ENCODE data around the gene NXPH4.

NXPH4 gene

DNA sequence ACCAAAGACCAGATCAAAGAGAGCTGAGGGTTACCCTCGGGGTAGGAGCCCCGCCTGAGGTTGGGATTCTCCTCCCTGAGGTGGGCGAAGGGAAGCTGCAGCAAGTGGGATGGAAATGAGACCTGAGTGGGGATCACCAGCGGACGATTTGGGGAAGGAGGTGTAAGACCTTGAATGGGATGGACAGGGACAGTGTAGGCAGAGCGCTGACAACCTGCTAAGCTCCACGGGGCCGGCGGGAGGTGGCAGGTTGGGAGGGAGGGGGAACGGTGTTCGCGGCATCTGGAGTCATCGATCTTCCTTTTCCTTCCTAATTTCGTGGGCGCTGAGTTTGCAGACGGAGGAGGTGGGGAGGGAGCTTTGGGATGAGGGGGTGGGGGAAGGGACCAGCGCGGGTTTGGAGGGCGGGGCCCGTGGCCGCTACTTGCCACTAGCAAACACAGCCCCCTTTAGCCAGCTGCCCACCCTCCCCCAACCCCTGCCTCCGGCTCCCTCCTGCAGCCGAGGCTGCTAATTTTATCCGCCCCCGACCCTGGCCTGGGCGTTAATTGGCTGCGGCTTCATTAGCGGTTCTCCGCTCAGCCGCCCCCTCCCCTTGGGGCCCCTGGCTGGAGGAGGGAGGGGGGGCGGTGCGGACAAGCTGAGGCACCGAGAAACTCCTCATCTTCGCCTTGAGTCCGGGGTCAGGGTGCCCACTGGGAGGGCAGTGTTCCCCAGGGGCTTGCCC is 10.2 kb downstream of the NXPH4 start:
- no peak for DNase-seq (ENCODE audit: low read depth)
- H3K4me3 ChIP-seq (ENCODE audit: low read depth, low read length) = peak overlapping the region; percentile 25

DNA sequence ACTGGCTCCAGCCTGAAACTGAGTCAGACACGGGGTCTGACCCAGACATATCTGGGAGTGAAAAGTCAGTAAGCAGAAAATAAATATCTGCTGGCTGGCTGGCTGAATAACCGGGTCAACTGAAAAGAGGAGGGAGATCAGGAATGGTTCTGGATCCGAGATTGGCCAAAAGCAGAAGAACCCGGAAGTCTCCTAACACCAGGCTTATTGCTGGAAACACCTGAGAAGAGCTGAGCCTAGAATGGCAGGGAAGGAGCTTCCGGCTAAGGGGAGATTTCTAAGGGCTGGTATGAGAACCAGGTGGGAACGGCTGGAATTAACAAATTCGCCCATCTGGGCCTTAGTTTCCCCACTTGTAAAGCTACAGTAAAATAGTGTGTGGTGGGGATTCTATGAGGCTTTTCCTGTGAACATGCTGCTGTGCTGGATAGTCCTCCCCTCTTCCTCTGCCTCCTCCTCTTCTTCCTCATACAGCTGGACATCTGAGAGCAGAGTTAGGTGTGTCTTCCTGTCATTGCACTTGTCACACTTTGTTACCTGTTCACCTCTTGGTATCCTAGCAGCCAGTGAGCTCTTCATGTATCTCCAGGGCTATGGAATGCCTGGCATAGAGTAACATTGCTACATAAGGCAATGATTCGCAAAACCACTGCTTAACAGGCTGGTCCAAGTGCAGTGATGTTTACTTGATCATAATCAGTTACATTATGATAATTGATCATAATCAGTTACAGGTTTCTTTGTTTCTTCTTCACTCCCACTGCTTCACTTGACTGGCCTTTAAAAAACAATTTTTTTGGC is 10.9 kb downstream of the NXPH4 start:
- no peak for DNase-seq (ENCODE audit: low read depth)
- peak overlapping the region; percentile 25 for H3K4me3 ChIP-seq (ENCODE audit: low read depth, low read length)

DNA sequence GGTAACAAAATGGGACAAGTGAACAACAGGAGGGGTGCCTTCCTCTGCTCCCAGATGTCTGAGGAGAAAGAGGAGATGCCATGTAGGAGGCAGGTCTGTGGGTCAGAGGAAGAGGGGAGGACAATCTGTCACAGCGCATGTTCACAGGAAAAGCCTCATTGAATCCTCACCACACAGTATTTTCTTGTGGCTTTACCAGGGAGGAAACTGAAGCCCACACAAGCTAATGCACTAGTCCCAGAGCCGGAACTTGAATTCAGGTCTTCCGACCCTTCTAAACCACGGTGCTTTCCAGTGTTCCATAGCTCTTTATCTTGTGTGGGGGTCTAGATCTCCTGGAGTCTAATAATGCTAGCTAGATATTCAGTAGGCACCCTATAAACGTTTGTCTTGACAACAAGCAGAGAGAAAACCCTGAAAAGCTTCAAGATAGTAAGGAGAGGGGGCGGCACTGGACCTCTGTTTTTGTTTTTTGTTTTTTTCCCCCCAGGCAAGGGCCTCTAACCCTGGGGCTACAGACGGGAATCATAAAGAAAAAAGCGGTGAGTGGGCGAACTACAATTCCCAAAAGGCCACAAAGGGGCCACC is 12.5 kb downstream of the NXPH4 start:
- no peak for DNase-seq (ENCODE audit: low read depth)
- H3K4me3 ChIP-seq (ENCODE audit: low read depth, low read length) = peak overlapping the region; percentile 85

DNA sequence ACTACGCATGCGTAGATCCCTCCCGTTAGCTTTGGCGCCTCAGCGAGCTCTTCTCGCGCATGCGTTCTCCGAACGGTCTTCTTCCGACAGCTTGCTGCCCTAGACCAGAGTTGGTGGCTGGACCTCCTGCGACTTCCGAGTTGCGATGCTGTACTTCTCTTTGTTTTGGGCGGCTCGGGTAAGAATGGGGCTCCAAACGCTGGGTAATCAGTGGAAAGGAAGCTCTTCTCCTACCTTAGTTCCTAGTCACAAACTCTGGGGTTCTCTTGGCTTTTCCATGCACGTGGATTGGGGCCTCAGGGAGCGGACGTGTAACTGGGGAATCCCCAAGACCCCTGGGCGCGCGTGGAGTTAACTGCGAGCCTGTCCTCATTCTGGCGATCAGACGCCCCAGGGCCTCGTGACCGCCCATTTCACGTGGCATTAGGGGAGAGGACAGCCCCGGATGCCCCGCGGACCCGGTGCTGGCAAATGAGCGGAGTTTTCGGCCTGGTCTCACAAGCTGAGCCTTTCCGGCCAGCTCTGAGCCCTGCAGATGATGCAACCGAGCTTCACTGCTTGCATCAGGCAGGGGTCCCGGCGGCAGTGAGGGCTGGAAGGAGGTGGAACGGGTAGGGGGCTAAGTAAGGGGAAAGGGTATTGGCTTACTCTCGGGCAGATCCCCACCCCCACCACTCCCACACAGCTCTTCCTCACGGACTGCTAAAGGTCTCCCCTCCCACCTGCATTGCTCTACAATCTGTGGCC is 13.2 kb downstream of the NXPH4 start, which contains the start of gene SHMT2:
Gene SHMT2 (plus strand): TSS at position 78 of the 747 bp plus-strand sequence. CDS start 68 bp downstream, at position 146.
- H3K4me3 ChIP-seq (ENCODE audit: low read depth, low read length) = peak within 1 kb of the TSS; percentile 85
- peak; percentile 88 for DNase-seq (ENCODE audit: low read depth)

DNA sequence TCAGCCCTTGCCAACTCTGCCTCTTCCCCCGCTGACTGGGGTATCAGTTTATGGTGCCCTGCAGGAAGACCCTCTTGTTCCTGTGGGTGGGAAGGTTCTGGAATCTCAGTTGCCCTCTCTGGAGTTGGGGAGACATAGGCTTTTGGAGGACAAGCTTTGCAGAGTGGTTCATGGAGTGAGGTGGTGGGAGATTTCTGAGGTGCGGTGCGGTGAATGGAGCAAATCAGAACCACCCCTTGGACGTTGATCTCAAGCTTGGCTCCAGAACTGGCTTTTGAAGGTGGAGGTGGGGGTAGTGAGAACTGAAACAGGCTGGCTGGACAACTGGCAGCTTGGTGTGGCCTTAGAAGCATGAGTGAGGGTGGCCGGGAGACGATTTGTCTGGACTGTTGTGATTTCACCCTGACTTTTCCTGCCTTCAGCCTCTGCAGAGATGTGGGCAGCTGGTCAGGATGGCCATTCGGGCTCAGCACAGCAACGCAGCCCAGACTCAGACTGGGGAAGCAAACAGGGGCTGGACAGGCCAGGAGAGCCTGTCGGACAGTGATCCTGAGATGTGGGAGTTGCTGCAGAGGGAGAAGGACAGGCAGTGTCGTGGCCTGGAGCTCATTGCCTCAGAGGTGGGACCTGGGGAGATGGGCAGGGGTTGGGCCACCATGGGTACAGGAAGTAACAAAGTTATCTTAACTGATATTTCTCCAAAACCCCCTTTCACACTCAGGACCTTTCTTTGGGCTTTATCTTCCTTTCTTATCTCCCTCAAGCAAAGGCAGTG is 14.0 kb downstream of the NXPH4 start:
- DNase-seq (ENCODE audit: low read depth) = no peak
- H3K4me3 ChIP-seq (ENCODE audit: low read depth, low read length) = peak overlapping the region; percentile 85

DNA sequence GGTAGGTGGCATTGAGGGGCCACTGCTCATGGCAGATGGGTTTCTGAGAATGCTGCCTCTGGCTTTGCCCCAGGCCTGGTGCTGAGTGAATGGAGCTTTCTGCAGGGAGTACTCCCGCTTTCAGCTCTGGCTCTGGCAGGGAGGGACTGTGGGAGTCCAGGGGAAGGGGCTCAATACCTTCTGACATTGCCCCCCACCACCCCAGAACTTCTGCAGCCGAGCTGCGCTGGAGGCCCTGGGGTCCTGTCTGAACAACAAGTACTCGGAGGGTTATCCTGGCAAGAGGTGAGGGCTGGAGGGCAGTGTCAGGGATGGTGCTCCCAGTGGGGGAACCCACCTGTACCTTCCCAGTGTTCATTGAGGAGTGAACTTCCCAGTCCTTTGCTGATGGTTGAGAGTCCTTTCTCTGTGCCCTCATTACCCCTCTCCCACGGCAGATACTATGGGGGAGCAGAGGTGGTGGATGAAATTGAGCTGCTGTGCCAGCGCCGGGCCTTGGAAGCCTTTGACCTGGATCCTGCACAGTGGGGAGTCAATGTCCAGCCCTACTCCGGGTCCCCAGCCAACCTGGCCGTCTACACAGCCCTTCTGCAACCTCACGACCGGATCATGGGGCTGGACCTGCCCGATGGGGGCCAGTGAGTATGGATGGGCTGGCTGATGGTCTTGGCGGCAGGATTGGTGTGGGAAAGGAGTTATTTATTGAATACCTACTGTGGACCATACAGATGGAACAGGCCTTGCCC is 14.9 kb downstream of the NXPH4 start:
- no peak for DNase-seq (ENCODE audit: low read depth)
- peak overlapping the region; percentile 85 for H3K4me3 ChIP-seq (ENCODE audit: low read depth, low read length)

DNA sequence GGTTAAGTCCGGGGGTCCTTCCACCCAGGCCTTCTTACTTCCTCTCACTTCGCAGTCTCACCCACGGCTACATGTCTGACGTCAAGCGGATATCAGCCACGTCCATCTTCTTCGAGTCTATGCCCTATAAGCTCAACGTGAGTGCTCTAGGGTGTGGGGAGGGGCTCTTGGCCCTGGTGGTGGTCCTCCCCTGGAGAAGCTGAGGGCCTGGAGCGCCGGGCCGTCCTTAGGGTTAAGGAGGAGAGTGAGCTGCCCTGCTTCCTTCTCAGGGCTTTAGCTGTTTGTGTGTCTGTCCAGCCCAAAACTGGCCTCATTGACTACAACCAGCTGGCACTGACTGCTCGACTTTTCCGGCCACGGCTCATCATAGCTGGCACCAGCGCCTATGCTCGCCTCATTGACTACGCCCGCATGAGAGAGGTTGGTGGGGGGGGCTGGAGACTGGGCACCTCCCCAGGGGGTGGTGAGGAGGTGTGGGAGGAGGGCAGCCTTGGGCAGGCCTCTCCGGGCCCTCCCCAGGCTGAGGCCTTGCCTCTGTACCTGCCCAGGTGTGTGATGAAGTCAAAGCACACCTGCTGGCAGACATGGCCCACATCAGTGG is 15.7 kb downstream of the NXPH4 start:
- no peak for DNase-seq (ENCODE audit: low read depth)
- no peak overlapping the region for H3K4me3 ChIP-seq (ENCODE audit: low read depth, low read length)

DNA sequence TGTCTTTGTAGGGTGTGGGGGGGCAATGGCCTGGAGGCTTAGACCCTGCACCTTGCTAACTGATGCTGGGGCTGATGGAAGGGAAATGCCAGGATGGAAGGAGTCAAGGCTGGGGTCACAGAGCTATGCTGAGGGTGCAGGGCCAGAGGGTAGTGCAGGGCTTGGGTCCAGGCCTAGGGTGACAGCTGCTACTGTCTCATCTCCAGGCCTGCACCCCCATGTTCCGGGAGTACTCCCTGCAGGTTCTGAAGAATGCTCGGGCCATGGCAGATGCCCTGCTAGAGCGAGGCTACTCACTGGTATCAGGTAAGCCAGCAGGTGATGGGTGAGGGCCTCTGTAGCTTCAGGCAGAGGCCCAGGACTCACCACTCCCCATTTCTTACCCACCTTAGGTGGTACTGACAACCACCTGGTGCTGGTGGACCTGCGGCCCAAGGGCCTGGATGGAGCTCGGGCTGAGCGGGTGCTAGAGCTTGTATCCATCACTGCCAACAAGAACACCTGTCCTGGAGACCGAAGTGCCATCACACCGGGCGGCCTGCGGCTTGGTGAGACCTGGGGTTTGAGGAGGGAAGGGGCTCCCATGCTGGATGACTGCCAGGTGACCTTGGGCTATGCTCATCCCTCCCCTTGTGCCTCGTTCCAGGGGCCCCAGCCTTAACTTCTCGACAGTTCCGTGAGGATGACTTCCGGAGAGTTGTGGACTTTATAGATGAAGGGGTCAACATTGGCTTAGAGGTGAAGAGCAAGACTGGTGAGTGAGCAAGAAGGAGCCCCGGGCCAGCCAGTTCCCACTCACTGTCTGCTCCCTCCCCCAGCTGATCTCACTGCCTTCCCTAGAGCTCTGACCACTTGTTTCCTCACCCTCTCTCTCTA is 17.0 kb downstream of the NXPH4 start:
- DNase-seq (ENCODE audit: low read depth) = peak; percentile 67
- no peak overlapping the region for H3K4me3 ChIP-seq (ENCODE audit: low read depth, low read length)

DNA sequence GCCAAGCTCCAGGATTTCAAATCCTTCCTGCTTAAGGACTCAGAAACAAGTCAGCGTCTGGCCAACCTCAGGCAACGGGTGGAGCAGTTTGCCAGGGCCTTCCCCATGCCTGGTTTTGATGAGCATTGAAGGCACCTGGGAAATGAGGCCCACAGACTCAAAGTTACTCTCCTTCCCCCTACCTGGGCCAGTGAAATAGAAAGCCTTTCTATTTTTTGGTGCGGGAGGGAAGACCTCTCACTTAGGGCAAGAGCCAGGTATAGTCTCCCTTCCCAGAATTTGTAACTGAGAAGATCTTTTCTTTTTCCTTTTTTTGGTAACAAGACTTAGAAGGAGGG is 17.6 kb downstream of the NXPH4 start:
- no peak overlapping the region for H3K4me3 ChIP-seq (ENCODE audit: low read depth, low read length)
- no peak for DNase-seq (ENCODE audit: low read depth)

DNA sequence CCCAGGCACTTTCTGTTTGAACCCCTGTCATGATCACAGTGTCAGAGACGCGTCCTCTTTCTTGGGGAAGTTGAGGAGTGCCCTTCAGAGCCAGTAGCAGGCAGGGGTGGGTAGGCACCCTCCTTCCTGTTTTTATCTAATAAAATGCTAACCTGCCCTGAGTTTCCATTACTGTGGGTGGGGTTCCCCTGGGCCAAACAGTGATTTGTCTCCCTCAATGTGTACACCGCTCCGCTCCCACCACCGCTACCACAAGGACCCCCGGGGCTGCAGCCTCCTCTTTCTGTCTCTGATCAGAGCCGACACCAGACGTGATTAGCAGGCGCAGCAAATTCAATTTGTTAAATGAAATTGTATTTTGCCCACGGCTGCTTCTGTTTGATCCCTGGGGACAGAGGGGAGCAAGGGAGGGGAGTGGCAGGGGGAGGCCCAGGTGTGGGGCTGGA is 18.0 kb downstream of the NXPH4 start:
- no peak for DNase-seq (ENCODE audit: low read depth)

DNA sequence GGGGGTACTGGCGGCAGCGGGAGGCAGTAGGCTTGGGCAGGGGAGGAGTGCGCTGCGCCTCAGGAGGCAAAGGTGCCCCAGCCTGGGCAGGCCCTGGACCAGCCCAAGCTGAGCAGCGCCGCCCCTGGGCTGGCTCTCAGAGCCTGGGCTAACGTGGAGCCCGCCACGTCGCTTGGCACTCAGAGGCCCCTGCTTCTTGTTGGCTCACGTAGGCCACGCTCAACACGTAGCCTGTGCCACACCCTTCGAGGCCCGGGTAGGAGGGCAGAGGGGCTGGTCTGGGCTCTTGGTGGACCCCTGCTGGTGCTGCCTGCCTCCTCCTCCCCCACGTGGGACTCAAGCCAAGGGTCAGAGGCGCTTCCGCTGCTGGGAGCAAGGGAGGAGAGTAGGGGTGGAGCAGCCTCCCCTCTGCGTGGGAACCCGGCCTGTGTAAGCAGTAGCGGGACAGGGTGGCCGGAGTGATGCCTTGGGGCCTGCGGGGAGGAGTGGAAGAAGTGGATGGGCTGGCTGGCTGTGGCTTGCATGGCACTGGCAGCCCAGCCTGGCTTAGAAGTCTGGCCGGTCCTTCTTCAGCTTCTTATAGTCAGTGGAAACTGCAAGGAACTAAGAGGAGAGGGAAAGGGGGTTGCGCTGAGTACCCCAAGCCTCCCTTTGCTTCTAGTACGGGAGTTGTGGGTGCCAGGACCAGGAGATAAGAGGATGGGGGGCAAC is 18.6 kb downstream of the NXPH4 start:
- peak; percentile 74 for DNase-seq (ENCODE audit: low read depth)
- H3K4me3 ChIP-seq (ENCODE audit: low read depth, low read length) = peak overlapping the region; percentile 41

More for the DNA sequence above, 18.0 kb downstream of the NXPH4 start:
- no peak overlapping the region for H3K4me3 ChIP-seq (ENCODE audit: low read depth, low read length)

DNA sequence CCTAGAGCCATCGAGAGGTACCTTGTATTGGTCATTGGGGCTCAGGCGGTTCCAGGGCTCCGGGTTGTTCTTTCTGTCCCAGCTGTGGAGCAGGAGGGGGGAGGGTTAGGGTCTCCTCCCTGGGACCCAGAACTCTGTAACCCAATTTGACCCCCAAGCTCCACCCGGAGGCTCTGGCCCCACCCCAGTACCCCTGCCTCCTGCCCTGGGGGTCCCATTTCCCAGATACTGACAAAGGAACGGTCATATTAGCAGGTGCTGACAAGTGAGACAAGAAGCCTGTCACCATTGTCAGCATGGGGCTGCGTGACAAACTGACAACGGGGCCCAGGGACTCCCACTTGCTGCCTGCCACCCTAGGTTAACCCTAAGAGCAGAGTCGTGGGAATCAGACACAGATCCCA is 19.1 kb downstream of the NXPH4 start:
- no peak for DNase-seq (ENCODE audit: low read depth)
- peak overlapping the region; percentile 41 for H3K4me3 ChIP-seq (ENCODE audit: low read depth, low read length)

DNA sequence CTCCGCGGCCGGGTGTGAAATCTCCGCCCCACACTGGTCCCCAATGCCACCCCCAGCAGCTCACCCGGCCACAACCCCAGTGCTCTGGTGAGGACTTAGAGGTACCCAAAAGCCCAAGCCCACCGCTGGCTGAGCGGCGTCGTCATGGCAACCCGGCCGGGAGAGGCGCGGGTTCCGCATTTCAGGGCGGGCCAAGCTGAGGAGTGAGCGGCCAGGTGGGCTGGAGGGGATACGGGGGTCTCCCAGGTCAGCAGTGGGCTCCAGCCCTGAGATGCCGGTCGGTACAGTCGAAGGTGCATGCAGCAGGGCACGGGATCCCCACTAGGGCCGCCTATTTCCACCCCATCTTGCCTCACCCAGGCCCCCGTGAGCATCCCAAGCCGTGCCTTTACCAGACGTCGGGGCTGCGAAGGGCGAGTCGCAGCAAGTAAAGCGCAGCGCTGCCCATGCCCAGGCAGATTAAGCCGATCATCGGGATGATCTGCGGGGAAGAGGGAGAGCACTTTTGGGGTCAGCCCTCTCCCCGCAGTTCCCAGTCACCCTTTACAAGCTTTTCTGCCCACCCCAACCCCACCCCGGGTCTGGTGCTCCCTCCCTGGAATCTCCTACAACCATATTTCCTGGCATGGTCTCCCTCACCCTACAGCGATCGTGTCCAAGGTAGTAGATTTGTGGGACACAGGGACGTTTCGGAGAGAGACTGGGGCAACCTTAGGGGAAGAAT is 19.8 kb downstream of the NXPH4 start:
- DNase-seq (ENCODE audit: low read depth) = no peak
- H3K4me3 ChIP-seq (ENCODE audit: low read depth, low read length) = peak overlapping the region; percentile 41

DNA sequence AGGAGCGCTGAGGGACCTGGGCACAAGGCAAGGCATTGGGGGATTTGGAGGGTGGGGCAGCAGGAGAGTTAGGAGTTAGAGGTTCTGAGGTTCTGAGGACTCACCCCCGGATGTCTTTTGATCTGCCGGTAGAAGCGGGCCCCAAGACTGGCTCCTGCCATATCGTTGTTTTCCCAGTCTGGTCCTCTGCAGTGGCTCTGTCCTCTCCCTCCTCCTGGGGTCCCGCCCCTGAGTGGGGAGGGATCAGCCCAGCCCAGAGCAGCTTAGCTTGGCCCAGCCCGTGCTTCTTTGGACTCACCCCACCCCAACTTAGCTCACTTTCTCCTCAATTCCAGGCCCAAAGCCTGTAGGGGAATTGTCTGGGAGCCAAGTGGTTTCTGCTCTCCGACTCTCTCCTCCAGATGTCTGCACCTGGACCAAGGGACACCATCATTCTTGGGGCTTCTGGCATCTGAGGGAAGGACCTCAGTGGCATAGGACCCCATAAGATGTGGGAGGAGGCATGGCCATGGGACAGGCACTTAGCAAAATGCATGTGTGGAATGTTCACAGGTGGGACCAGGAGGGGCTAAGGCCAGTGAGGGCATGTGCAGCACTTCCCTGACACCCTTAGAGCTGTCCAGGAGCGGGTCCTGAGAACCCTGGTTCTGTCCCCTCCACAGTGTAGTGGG is 20.5 kb downstream of the NXPH4 start:
- peak overlapping the region; percentile 41 for H3K4me3 ChIP-seq (ENCODE audit: low read depth, low read length)
- DNase-seq (ENCODE audit: low read depth) = no peak

DNA sequence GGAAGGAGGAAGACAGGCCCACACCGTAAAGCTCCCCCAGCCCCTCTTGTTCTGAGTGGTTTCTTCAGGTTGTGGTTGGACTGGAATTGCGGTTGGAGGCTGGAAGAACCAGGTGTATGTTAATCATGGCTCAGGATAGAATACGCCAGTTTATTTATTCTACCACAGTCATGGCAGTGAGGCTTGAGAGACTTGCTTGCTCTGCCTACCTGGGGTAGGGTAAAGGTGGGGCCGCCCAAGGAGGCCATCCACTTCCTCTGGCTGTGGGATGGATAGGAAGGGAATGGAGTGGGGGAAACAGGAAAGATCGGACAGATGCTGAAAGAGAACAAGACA is 21.0 kb downstream of the NXPH4 start:
- DNase-seq (ENCODE audit: low read depth) = no peak

More for the DNA sequence above, 21.0 kb downstream of the NXPH4 start:
- H3K4me3 ChIP-seq (ENCODE audit: low read depth, low read length) = no peak overlapping the region

Data from skeletal muscle cell (primary cell).